ENCODE measurements around the gene ZNF638.

- TF ChIP-seq CTCF (IDR thresholded peaks at IDR 0.05; ENCODE audit: low read length): no peak
- TF ChIP-seq EZH2 (IDR thresholded peaks at IDR 0.05; ENCODE audit: borderline replicate concordance, low read length): no peak
Measured at GRCh38 chr2:71466301-71467179, 135.0 kb downstream of the ZNF638 start.

All from OCI-LY1 (cell line).